Measurements from ENCODE around the gene PAPOLB. TPM values are rescaled to one million over a fixed set of nuclear protein-coding genes. Genes with fewer than 3 reads are reported as not detected.

PAPOLB gene
- total RNA-seq, 1 donor from 2014 or later, result 0.05 TPM

GRCh38 chr7:4814433-4814832, 47.4 kb downstream of the PAPOLB start:
- TF ChIP-seq, protein P1, sequence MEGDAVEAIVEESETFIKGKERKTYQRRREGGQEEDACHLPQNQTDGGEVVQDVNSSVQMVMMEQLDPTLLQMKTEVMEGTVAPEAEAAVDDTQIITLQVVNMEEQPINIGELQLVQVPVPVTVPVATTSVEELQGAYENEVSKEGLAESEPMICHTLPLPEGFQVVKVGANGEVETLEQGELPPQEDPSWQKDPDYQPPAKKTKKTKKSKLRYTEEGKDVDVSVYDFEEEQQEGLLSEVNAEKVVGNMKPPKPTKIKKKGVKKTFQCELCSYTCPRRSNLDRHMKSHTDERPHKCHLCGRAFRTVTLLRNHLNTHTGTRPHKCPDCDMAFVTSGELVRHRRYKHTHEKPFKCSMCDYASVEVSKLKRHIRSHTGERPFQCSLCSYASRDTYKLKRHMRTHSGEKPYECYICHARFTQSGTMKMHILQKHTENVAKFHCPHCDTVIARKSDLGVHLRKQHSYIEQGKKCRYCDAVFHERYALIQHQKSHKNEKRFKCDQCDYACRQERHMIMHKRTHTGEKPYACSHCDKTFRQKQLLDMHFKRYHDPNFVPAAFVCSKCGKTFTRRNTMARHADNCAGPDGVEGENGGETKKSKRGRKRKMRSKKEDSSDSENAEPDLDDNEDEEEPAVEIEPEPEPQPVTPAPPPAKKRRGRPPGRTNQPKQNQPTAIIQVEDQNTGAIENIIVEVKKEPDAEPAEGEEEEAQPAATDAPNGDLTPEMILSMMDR (IDR thresholded peaks at IDR 0.05; ENCODE audit: borderline replicate concordance), result no peak

GRCh38 chr7:4809666-4810065, 52.2 kb downstream of the PAPOLB start:
- TF ChIP-seq, protein P1 (IDR thresholded peaks at IDR 0.05; ENCODE audit: borderline replicate concordance), result no peak
- Histone ChIP-seq H3K36me3 (peaks cover 11% of the 10 kb centered on the region), H3K27ac (replicated peaks) (peak overlapping the region; percentile 61), H3K4me3 (peak overlapping the region; percentile 25), H3K27me3 (ENCODE audit: low read depth) (peaks cover 5% of the 10 kb centered on the region), H3K9me3 (replicated peaks) (no peaks in the 10 kb centered on the region), H3K4me1 (peaks cover 5% of the 10 kb centered on the region)
- intact Hi-C loops (cut with micrococcal nuclease), result no loop called here
- no peak for DNase-seq

More at GRCh38 chr7:4814433-4814832, 47.4 kb downstream of the PAPOLB start:
- Histone ChIP-seq H3K9me3 (replicated peaks) (no peaks in the 10 kb centered on the region), H3K27ac (replicated peaks) (no peak overlapping the region), H3K4me1 (peaks cover 9% of the 10 kb centered on the region), H3K36me3 (peaks cover 12% of the 10 kb centered on the region), H3K4me3 (no peak overlapping the region), H3K27me3 (ENCODE audit: low read depth) (no peaks in the 10 kb centered on the region)
- DNase-seq, result no peak
- intact Hi-C loops (cut with micrococcal nuclease), result no loop called here

DNA sequence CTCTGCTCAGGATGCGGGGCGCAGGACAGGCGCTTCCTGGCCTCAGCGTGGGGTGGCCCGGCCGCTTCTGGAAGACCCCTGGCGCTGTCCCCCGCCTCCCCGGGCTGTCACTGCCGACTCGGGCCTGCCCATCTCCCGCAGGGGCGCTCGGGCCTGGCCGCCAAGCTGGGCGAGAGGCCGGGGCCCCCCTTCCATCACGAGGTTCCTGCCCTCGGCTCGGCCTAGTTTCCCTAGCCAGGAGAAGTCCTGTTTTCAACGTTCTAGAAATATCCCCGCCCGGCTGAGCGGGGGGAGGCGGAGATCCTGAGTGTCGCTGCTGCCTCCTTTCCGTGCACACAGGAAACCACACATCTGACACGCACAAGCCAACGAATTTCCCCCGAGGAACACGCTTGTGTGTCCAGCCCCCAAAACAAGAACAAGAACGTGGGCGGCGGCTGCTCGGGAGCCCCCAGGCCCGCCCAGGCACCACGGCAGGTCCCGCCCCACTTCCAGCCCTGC, 52.7 kb downstream of the PAPOLB start:
- intact Hi-C loops (cut with micrococcal nuclease), result no loop called here
- TF ChIP-seq, protein P1 (IDR thresholded peaks at IDR 0.05; ENCODE audit: borderline replicate concordance), result no peak
- Histone ChIP-seq H3K4me1 (peaks cover 5% of the 10 kb centered on the region), H3K9me3 (replicated peaks) (no peaks in the 10 kb centered on the region), H3K4me3 (peak overlapping the region; percentile 25), H3K36me3 (peaks cover 8% of the 10 kb centered on the region), H3K27me3 (ENCODE audit: low read depth) (peaks cover 5% of the 10 kb centered on the region), H3K27ac (replicated peaks) (peak overlapping the region; percentile 61)
- DNase-seq, result no peak

DNA sequence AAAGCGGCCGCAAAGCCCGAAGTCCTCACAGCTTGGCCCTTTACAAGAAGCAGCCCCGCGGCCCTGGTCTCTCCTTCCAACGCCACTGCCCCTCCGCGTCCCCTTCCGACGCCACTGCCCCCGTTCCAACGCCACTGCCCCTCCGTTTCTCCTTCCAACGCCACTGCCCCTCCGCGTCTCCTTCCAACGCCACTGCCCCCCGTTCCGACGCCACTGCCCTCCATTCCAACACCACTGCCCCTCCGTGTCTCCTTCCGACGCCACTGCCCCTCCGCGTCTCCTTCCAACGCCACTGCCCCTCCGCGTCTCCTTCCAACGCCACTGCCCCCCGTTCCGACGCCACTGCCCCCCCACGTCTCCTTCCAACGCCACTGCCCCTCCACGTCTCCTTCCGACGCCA, 53.3 kb downstream of the PAPOLB start:
- Histone ChIP-seq H3K27ac (replicated peaks) (peak overlapping the region; percentile 57), H3K9me3 (replicated peaks) (no peaks in the 10 kb centered on the region), H3K4me1 (peaks cover 5% of the 10 kb centered on the region), H3K27me3 (ENCODE audit: low read depth) (peaks cover 5% of the 10 kb centered on the region), H3K4me3 (no peak overlapping the region), H3K36me3 (peaks cover 2% of the 10 kb centered on the region)
- no peak for DNase-seq
- TF ChIP-seq, protein P1 (IDR thresholded peaks at IDR 0.05; ENCODE audit: borderline replicate concordance), result no peak
- intact Hi-C loops (cut with micrococcal nuclease), result no loop called here

DNA sequence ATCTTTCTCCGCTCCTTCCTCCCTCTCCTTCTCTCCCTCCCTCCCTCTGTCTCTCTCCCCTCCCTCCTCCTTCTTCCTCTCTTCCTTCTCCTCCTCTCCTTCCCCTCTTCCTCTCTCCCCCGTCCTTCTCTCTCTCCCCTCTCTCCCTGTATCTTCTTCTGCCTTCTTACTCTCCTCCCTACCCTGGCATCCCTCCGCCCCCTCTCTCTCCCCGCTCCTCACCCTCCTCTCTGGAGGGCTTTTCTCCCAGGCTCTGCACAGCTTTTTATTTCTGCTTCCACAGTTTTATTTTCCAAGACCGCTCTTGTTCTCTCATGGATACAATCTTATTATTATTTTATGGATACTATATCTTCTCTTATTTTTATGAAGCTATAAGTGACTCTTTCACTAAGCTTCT, 53.8 kb downstream of the PAPOLB start:
- H3K27ac ChIP-seq (replicated peaks), result peak overlapping the region; percentile 57
- intact Hi-C loops (cut with micrococcal nuclease), result no loop called here
- H3K4me1 ChIP-seq, result peaks cover 5% of the 10 kb centered on the region
- H3K27me3 ChIP-seq (ENCODE audit: low read depth), result peaks cover 5% of the 10 kb centered on the region
- no peak overlapping the region for H3K4me3 ChIP-seq
- DNase-seq, result no peak
- no peaks in the 10 kb centered on the region for H3K36me3 ChIP-seq
- TF ChIP-seq, protein P1 (IDR thresholded peaks at IDR 0.05; ENCODE audit: borderline replicate concordance), result no peak
- H3K9me3 ChIP-seq (replicated peaks), result no peaks in the 10 kb centered on the region

Other genes starting within 250 kb of the PAPOLB start
- gene FOXK1, start 179.7 kb downstream of the PAPOLB start, total RNA-seq, result 18.3 TPM
- gene AP5Z1, start 86.4 kb downstream of the PAPOLB start, total RNA-seq, result 13.4 TPM
- gene RADIL, start 21.7 kb upstream of the PAPOLB start, total RNA-seq, result 4.5 TPM
- not detected for gene MMD2, start 97.2 kb upstream of the PAPOLB start, total RNA-seq
- gene RBAK, start 183.8 kb upstream of the PAPOLB start, total RNA-seq, result 8.4 TPM

Data from left ventricle myocardium inferior (tissue), 1 donor.